Endothelial cell of umbilical vein (primary cell): ENCODE results near the gene SELENOO. TPM values are rescaled to one million over a fixed set of nuclear protein-coding genes. Genes with fewer than 3 reads are reported as not detected.
A peak's percentile ranks its signal among the peaks of the same experiment; 100 is the strongest.

Source experiments
- BruUV-seq: library from RNA; stranded (reverse); fragments of 400-500 nt; replicated peaks from 2 replicates; lab custom pipeline; 2021; lab: Mats Ljungman, UMichigan
- CTCF ChIA-PET: fragments of 300-600, 350-600 bp; sonication (Branson Sonifier 250); formaldehyde crosslinking; loops from one replicate; lab custom pipeline; 2021; ENCODE audit warnings: antibody characterized with exemption, inconsistent platforms; lab: Charles Lee
- POLR2A ChIA-PET: fragments of 300-600, 350-600 bp; sonication (Branson Sonifier 250); formaldehyde crosslinking; loops from one replicate; lab custom pipeline; 2021; ENCODE audit warnings: antibody characterized with exemption, inconsistent platforms; lab: Charles Lee
- DNase-seq: peaks from one replicate; pipeline ENCODE4 v3.0.0-alpha.2; 2011; ENCODE audit warnings: low read depth, low spot score
- FAIRE-seq: peaks from 2 replicates; lab custom pipeline; 2011; peaks lifted over from hg19 to GRCh38; lab: Jason Lieb, UNC
- H2AFZ ChIP-seq: 2 replicates; pipeline ENCODE4 v1.6.0; 2012; ENCODE audit warnings: low read depth, low read length, control low read depth, inconsistent platforms
- H3K27ac ChIP-seq: 2 replicates; pipeline ENCODE4 v1.5.1; 2011; ENCODE audit warnings: low read depth, mild to moderate bottlenecking, control low read depth, low read length, moderate library complexity; ENCODE audit not compliant: insufficient read depth
- H3K27me3 ChIP-seq, 2 experiments: 2 replicates each; pipeline versions ENCODE4 v1.6.0 to v1.6.1; 2011; ENCODE audit warnings: low read length in 2 of 2, mixed read lengths in 1 of 2; ENCODE audit not compliant: control insufficient read depth in 2 of 2, insufficient read depth in 2 of 2
- H3K36me3 ChIP-seq, 2 experiments: 2 replicates in 1 of 2; 3 replicates in 1 of 2; pipeline ENCODE4 v1.5.1; 2011; ENCODE audit warnings: low read length in 2 of 2, mild to moderate bottlenecking in 1 of 2, moderate library complexity in 1 of 2; ENCODE audit not compliant: control insufficient read depth in 2 of 2, insufficient read depth in 2 of 2; ENCODE audit errors: extremely low read depth in 1 of 2
- H3K4me1 ChIP-seq: 3 replicates; pipeline ENCODE4 v1.5.1; 2011; ENCODE audit warnings: mild to moderate bottlenecking, low read length; ENCODE audit not compliant: control insufficient read depth, insufficient read depth; ENCODE audit errors: extremely low read depth
- H3K4me2 ChIP-seq: 2 replicates; pipeline ENCODE4 v1.6.1; 2011; ENCODE audit warnings: low read length, control low read depth, mixed read lengths; ENCODE audit not compliant: insufficient read depth
- H3K4me3 ChIP-seq, 3 experiments: fragments of 200-600 bp in 1 of 3; sonication (generic), shearing (Covaris generic) in 1 of 3; replicated peaks in 1 of 3; 2 replicates each; pipeline ENCODE4 v1.5.1; 2011 to 2016; ENCODE audit warnings: control low read depth in 3 of 3, low read length in 3 of 3, mild to moderate bottlenecking in 2 of 3, inconsistent platforms in 1 of 3, low read depth in 1 of 3, moderate library complexity in 1 of 3; ENCODE audit not compliant: insufficient read depth in 1 of 3
- H3K79me2 ChIP-seq: 2 replicates; pipeline ENCODE4 v1.6.0; 2012; ENCODE audit warnings: low read length, inconsistent platforms; ENCODE audit not compliant: control insufficient read depth, insufficient read depth
- H3K9ac ChIP-seq: replicated peaks from 2 replicates; pipeline ENCODE3; 2011; ENCODE audit warnings: low read length, control low read depth; ENCODE audit not compliant: insufficient read depth; ENCODE audit errors: extremely low read depth
- H3K9me1 ChIP-seq: replicated peaks from 3 replicates; pipeline ENCODE4 v1.6.0; 2011; ENCODE audit warnings: mild to moderate bottlenecking, low read length; ENCODE audit not compliant: control insufficient read depth, insufficient read depth; ENCODE audit errors: extremely low read depth
- H3K9me3 ChIP-seq: replicated peaks from 2 replicates; pipeline ENCODE4 v1.5.1; 2012; ENCODE audit warnings: low read length, inconsistent platforms; ENCODE audit not compliant: control insufficient read depth, insufficient read depth
- H4K20me1 ChIP-seq: replicated peaks from 2 replicates; pipeline ENCODE3; 2011; ENCODE audit warnings: mild to moderate bottlenecking, low read length; ENCODE audit not compliant: control insufficient read depth, insufficient read depth; ENCODE audit errors: extremely low read depth
- EZH2 ChIP-seq: IDR thresholded peaks from 2 replicates; pipeline ENCODE4 v1.6.1; 2012; ENCODE audit warnings: borderline replicate concordance, low read depth, mild to moderate bottlenecking, moderate library complexity, low read length, inconsistent platforms; ENCODE audit not compliant: severe bottlenecking
- FOS ChIP-seq: IDR thresholded peaks from 2 replicates; pipeline ENCODE4 v1.6.1; 2011; ENCODE audit warnings: mild to moderate bottlenecking, low read length, moderate library complexity, borderline replicate concordance; ENCODE audit not compliant: insufficient read depth
- GATA2 ChIP-seq: IDR thresholded peaks from 2 replicates; pipeline ENCODE4 v1.7.0; 2011; ENCODE audit warnings: low read depth, mild to moderate bottlenecking, moderate library complexity, mixed read lengths, low read length; ENCODE audit not compliant: insufficient read length, insufficient read depth
- JUN ChIP-seq: IDR thresholded peaks from 2 replicates; pipeline ENCODE4 v1.6.1; 2011; ENCODE audit warnings: borderline replicate concordance, low read depth; ENCODE audit not compliant: insufficient read length, insufficient read depth
- POLR2A ChIP-seq: IDR thresholded peaks from 2 replicates; pipeline ENCODE4 v1.6.1; 2012; ENCODE audit warnings: low read depth, mild to moderate bottlenecking, control low read depth, low read length
- POLR2AphosphoS5 ChIP-seq: IDR thresholded peaks from 2 replicates; pipeline ENCODE4 v1.6.1; 2012; ENCODE audit warnings: low read depth, mild to moderate bottlenecking, control low read depth, low read length, moderate library complexity; ENCODE audit not compliant: insufficient read depth
- dilution Hi-C: fragments of 300-500 bp; cut with MboI; formaldehyde crosslinking; loops from one replicate; pipeline ENCODE4 v1.15.0; 2019; ENCODE audit warnings: low sequenced_read_pairs; ENCODE audit not compliant: extremely low pct_ligation_motif_present
- intact Hi-C: fragments of 100-400 bp; cut with micrococcal nuclease; formaldehyde crosslinking; loops from one replicate; pipeline ENCODE4 v1.10.0; 2022
- polyA plus RNA-seq, 4 experiments: library from polyadenylated mRNA; depleted of rRNA in 3 of 4; stranded (reverse) in 3 of 4; unstranded in 1 of 4; fragments of >200 nt; gene quantifications; 2 replicates each; pipeline versions ENCODE4 v1.2.1 to v1.2.3, GENCODE V29; 2011 to 2012; ENCODE audit warnings: missing spikeins in 1 of 4
- total RNA-seq: library from RNA; stranded (reverse); gene quantifications from 2 replicates; pipeline ENCODE4 v1.2.3, GENCODE V29; 2021
- TF ChIP-seq, protein P1 (sequence below): IDR thresholded peaks from 2 replicates; pipeline ENCODE4 v1.6.1; 2011; ENCODE audit not compliant: insufficient read depth, insufficient read length

The SELENOO gene
- total and polyA plus RNA-seq, 2 donors (not counting 3 experiments of a cell fraction or from before 2014, with no cell fraction given) = 24.1 to 37.5 TPM

DNA sequence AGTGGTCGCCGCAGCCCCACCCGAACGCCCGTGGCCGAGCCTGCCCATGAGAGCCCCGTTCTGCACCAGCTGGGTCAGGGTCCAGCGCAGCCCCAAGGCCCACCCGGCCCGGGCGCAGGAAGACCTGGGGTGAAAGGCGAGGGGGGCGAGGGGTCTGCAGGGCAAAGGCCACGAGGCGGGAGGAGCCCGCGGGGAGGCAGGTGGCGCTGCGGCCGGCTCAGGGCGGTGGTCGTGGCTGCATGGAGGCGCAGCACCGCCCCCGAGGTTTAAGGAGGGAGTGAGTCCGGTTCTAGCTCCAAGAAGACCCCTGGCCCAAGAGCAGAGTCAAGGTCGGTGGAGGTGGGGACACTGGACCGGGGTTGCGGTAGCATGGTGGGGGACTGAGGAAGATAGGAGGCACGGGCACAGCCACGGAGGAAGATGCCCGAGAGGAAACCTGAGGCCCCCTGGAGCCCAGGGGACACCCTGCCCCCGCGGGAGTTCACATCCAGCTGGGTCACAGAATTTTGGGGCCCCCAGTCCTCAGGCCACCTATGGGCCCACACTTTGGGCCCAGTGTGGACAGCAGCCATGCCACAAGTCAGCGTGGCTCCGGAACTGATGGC lies 50.8 kb downstream of the SELENOO start:
- H3K27me3 ChIP-seq = no peaks in the 10 kb centered on the region
- no peak overlapping the region for H3K27ac ChIP-seq
- no TSS peak for BruUV-seq
- H3K36me3 ChIP-seq = peaks cover 0 to 27% of the 10 kb centered on the region in 2 experiments
- H2AFZ ChIP-seq = peak overlapping the region; percentile 24
- H3K4me2 ChIP-seq = peak overlapping the region; percentile 82
- no peak for TF ChIP-seq FOS
- no peak for TF ChIP-seq JUN
- no peak for TF ChIP-seq POLR2A
- TF ChIP-seq EZH2 = no peak
- TF ChIP-seq, protein P1, sequence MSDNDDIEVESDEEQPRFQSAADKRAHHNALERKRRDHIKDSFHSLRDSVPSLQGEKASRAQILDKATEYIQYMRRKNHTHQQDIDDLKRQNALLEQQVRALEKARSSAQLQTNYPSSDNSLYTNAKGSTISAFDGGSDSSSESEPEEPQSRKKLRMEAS = no peak
- TF ChIP-seq GATA2 = no peak
- TF ChIP-seq POLR2AphosphoS5 = peak; percentile 0
- H4K20me1 ChIP-seq = no peaks in the 10 kb centered on the region
- H3K4me3 ChIP-seq = peak overlapping the region in 2 of 3 experiments; percentile 73 to 74
- no peaks in the 10 kb centered on the region for H3K9me1 ChIP-seq
- H3K9ac ChIP-seq = no peak overlapping the region
- no peaks in the 10 kb centered on the region for H3K79me2 ChIP-seq
- H3K9me3 ChIP-seq = no peaks in the 10 kb centered on the region
- peaks cover 11% of the 10 kb centered on the region for H3K4me1 ChIP-seq
- FAIRE-seq = no peak
- CTCF ChIA-PET = interaction anchor here (0.8 to 4.2 kb wide), 12 partner anchors 9 to 274 kb away, joined by 3 to 60 read pairs (median 9); partner anchors contain the start of genes DENND6B, MAPK12 and SCO2
- DNase-seq = no peak
- intact Hi-C loops (loop anchor here (1.0 kb wide), 4 partner anchors 19 to 247 kb away; partner anchors contain the start of genes DENND6B and MAPK11), dilution Hi-C loops (no loop called here)
- POLR2A ChIA-PET = no interaction called here
